H1 (cell line): ENCODE data around the gene IKZF5. TPM values are rescaled to one million over a fixed set of nuclear protein-coding genes. Genes with fewer than 3 reads are reported as not detected.
A peak's percentile ranks its signal among the peaks of the same experiment; 100 is the strongest.

Experiments
- BRCA1 ChIP-seq: IDR thresholded peaks from 2 replicates; pipeline ENCODE4 v1.6.1; 2012; ENCODE audit warnings: low read depth, low read length, improper control_type of control experiment
- CBX8 ChIP-seq: fragments of 300-800, 300-1000 bp; sonication (generic); IDR thresholded peaks from 2 replicates; pipeline ENCODE4 v1.7.1; 2016; ENCODE audit warnings: low read depth, low read length, borderline replicate concordance
- CHD1 ChIP-seq: IDR thresholded peaks from 2 replicates; pipeline ENCODE4 v1.6.1; 2012; ENCODE audit warnings: low read depth, low read length, improper control_type of control experiment
- CREB1 ChIP-seq: IDR thresholded peaks from 2 replicates; pipeline ENCODE4 v1.6.1; 2012; ENCODE audit warnings: inconsistent platforms
- EP300 ChIP-seq, 2 experiments: IDR thresholded peaks; 1 replicate in 1 of 2; 2 replicates in 1 of 2; pipeline ENCODE4 v1.6.1; 2011 to 2012; ENCODE audit warnings: low read depth in 2 of 2, low read length in 2 of 2, mild to moderate bottlenecking in 2 of 2, borderline replicate concordance in 1 of 2, inconsistent platforms in 1 of 2, moderate library complexity in 1 of 2
- EZH2 ChIP-seq: fragments of 200-600 bp; sonication (generic); IDR thresholded peaks from 2 replicates; pipeline ENCODE4 v1.7.1; 2012; ENCODE audit warnings: low read depth, mild to moderate bottlenecking, moderate library complexity, low read length, inconsistent platforms; ENCODE audit not compliant: severe bottlenecking
- GABPA ChIP-seq: IDR thresholded peaks from 2 replicates; pipeline ENCODE4 v1.6.1; 2011; ENCODE audit warnings: mild to moderate bottlenecking, low read length, moderate library complexity, borderline replicate concordance; ENCODE audit not compliant: insufficient read depth
- HDAC2 ChIP-seq, 2 experiments: fragments of 300-600 bp in 1 of 2; sonication (generic) in 1 of 2; IDR thresholded peaks; 2 replicates each; pipeline ENCODE4 v1.6.1; 2011 to 2012; ENCODE audit warnings: low read depth in 2 of 2, low read length in 2 of 2, mild to moderate bottlenecking in 2 of 2, moderate library complexity in 2 of 2, borderline replicate concordance in 1 of 2, inconsistent platforms in 1 of 2
- JUN ChIP-seq: IDR thresholded peaks from 2 replicates; pipeline ENCODE4 v1.6.1; 2011; ENCODE audit warnings: low read depth, mild to moderate bottlenecking, improper control_type of control experiment, low read length
- JUND ChIP-seq: IDR thresholded peaks from 2 replicates; pipeline ENCODE4 v1.6.1; 2011; ENCODE audit warnings: mild to moderate bottlenecking, improper control_type of control experiment, low read length
- KDM1A ChIP-seq: fragments of 200-600, 300-600 bp; sonication (generic); IDR thresholded peaks from 2 replicates; pipeline ENCODE4 v1.7.1; 2016; ENCODE audit warnings: mild to moderate bottlenecking, low read length, borderline replicate concordance
- KDM4A ChIP-seq: IDR thresholded peaks from one replicate; pipeline ENCODE4 v1.7.1; 2012; ENCODE audit warnings: low read depth, mild to moderate bottlenecking, moderate library complexity, low read length, inconsistent platforms; ENCODE audit not compliant: severe bottlenecking
- KDM5A ChIP-seq: fragments of 200-600 bp; IDR thresholded peaks from 2 replicates; pipeline ENCODE4 v1.7.1; 2012; ENCODE audit warnings: mild to moderate bottlenecking, low read length, inconsistent platforms, mixed read lengths
- PHF8 ChIP-seq: fragments of 200-600 bp; sonication (generic); conservative IDR thresholded peaks from 2 replicates; pipeline ENCODE4 v1.7.1; 2012; ENCODE audit warnings: low read depth, mild to moderate bottlenecking, inconsistent platforms, low read length, moderate library complexity
- RNF2 ChIP-seq: fragments of 200-900, 300-1000 bp; sonication (generic); IDR thresholded peaks from 2 replicates; pipeline ENCODE4 v1.7.1; 2016; ENCODE audit warnings: borderline replicate concordance, low read depth, mild to moderate bottlenecking, antibody characterized with exemption, low read length; ENCODE audit not compliant: poor library complexity, severe bottlenecking; ENCODE audit errors: missing control alignments
- SP2 ChIP-seq: IDR thresholded peaks from 2 replicates; pipeline ENCODE4 v1.6.1; 2012; ENCODE audit warnings: mild to moderate bottlenecking, low read length, inconsistent platforms
- SUZ12 ChIP-seq: fragments of 200-600 bp; sonication (generic); IDR thresholded peaks from 2 replicates; pipeline ENCODE4 v1.6.1; 2012; ENCODE audit warnings: mild to moderate bottlenecking, inconsistent platforms, low read length, moderate library complexity, mixed read lengths
- TAF1 ChIP-seq: IDR thresholded peaks from 2 replicates; pipeline ENCODE4 v1.6.1; 2011; ENCODE audit warnings: mild to moderate bottlenecking, low read depth, low read length
- TEAD4 ChIP-seq: IDR thresholded peaks from 2 replicates; pipeline ENCODE4 v1.6.1; 2012; ENCODE audit warnings: low read depth, low read length, inconsistent platforms, mixed read lengths
- polyA plus RNA-seq, 7 experiments: library from polyadenylated mRNA; depleted of rRNA in 3 of 7; stranded (reverse) in 5 of 7; unstranded in 2 of 7; fragments of >200 nt in 5 of 7; fragments of 200-250 nt in 2 of 7; gene quantifications; 1 replicate in 5 of 7; 2 replicates in 1 of 7; 4 replicates in 1 of 7; pipeline versions ENCODE4 v1.2.1 to v1.2.3, GENCODE V29; 2011 to 2013; ENCODE audit warnings: missing spikeins in 2 of 7, mixed read lengths in 2 of 7
- total RNA-seq: library from RNA; stranded (reverse); fragmentation: NEBNext Ultra II Directional; extraction: Animal tissue kit (Norgen Biotek cat#: 25700); gene quantifications from 2 replicates; pipeline ENCODE4 v1.2.1, GENCODE V29; 2021
- TF ChIP-seq, protein P1 (sequence below), 3 experiments: IDR thresholded peaks; 1 replicate in 2 of 3; 2 replicates in 1 of 3; pipeline versions ENCODE4 v1.5.1 to v1.6.1; 2011; ENCODE audit warnings: low read length in 3 of 3, mild to moderate bottlenecking in 3 of 3, inconsistent platforms in 2 of 3, low read depth in 1 of 3, moderate library complexity in 1 of 3; ENCODE audit not compliant: insufficient read depth in 1 of 3; ENCODE audit errors: control extremely low read depth in 1 of 3

The IKZF5 gene
- total and polyA plus RNA-seq, 2 of the 8 experiments (the other 6 are each of a cell fraction or from before 2014, with no cell fraction given): 5.2 to 15.3 TPM

DNA sequence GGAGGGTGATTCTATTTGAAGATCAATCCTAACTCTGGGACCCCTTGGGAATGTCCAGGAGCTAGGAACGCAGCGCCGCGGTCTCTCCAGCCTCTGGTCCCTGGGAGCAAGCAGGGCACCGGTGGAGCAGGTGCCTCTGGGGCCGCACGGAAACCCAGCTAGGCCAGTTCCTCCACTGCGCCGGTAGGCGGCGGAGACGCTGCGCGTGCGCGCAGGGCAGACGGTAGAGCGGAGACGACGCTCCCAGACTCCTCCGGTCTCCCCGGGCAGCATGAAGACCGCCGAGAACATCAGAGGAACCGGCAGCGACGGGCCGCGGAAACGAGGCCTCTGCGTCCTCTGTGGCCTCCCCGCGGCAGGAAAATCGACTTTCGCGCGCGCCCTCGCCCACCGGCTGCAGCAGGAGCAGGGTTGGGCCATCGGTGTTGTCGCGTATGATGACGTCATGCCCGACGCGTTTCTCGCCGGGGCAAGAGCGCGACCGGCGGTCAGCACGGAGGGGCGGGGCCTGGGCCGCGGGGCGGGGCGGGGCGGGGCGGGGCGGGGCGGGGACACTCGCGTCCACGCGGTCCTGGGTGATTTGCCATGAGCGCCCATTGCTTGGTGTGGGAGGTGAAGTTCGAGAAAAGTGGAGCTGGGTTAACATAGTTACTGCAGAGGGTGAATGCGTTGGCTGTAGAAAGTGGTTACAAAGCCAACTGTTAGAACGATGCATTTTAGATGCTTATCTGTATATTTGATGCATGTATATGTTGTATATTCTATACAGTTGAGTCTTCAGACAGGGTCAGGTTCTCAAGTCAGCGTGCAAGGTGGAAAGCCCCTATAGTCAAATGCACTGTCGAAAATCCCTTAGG lies 28.2 kb downstream of the IKZF5 start, which contains the start of gene PSTK (continued):
- TF ChIP-seq JUN: no peak
- TF ChIP-seq EP300 (IDR thresholded peaks at IDR 0.05; ENCODE audit: borderline replicate concordance in 1 of 2, low read depth in 2 of 2, low read length in 2 of 2): peak in 1 of 2 experiments; percentile 44; a peak in 1 of 3 replicates
- no peak for TF ChIP-seq SP2
- no peak for TF ChIP-seq EZH2
- peak; percentile 98 for TF ChIP-seq CREB1
- peak; percentile 96 for TF ChIP-seq JUND
- TF ChIP-seq PHF8: peak; percentile 100
- TF ChIP-seq GABPA: no peak
- TF ChIP-seq SUZ12: no peak
- no peak for TF ChIP-seq RNF2
- peak; percentile 94 for TF ChIP-seq KDM4A
- no peak for TF ChIP-seq CHD1
- no peak for TF ChIP-seq KDM1A
- no peak for TF ChIP-seq CBX8
- peak; percentile 92 for TF ChIP-seq TAF1
- TF ChIP-seq, protein P1, sequence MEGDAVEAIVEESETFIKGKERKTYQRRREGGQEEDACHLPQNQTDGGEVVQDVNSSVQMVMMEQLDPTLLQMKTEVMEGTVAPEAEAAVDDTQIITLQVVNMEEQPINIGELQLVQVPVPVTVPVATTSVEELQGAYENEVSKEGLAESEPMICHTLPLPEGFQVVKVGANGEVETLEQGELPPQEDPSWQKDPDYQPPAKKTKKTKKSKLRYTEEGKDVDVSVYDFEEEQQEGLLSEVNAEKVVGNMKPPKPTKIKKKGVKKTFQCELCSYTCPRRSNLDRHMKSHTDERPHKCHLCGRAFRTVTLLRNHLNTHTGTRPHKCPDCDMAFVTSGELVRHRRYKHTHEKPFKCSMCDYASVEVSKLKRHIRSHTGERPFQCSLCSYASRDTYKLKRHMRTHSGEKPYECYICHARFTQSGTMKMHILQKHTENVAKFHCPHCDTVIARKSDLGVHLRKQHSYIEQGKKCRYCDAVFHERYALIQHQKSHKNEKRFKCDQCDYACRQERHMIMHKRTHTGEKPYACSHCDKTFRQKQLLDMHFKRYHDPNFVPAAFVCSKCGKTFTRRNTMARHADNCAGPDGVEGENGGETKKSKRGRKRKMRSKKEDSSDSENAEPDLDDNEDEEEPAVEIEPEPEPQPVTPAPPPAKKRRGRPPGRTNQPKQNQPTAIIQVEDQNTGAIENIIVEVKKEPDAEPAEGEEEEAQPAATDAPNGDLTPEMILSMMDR (IDR thresholded peaks at IDR 0.05; ENCODE audit: control extremely low read depth in 1 of 3, insufficient read depth in 1 of 3, low read depth in 1 of 3, low read length in 3 of 3): peak; percentile 78 to 95 (median 91)
- peak in 1 of 2 experiments; percentile 62; a peak in 1 of 4 replicates for TF ChIP-seq HDAC2 (IDR thresholded peaks at IDR 0.05; ENCODE audit: borderline replicate concordance in 1 of 2, low read depth in 2 of 2, low read length in 2 of 2)
- peak; percentile 64; the same call in 1 of the 2 replicates for TF ChIP-seq KDM5A
- no peak for TF ChIP-seq BRCA1
- TF ChIP-seq TEAD4: no peak
